ENCODE measurements around the gene CARMIL1. TPM values are rescaled to one million over a fixed set of nuclear protein-coding genes. Genes with fewer than 3 reads are reported as not detected.

Gene CARMIL1
- total RNA-seq, 1 donor from 2014 or later: 3.4 TPM

GRCh38 chr6:25351485-25351884, 72.3 kb downstream of the CARMIL1 start:
- DNase-seq: no peak
- Mint-ChIP-seq H3K4me1 (no peaks in the 10 kb centered on the region), H3K4me3 (no peak overlapping the region), H3K27me3 (no peaks in the 10 kb centered on the region), H3K27ac (no peak overlapping the region), H3K9me3 (no peaks in the 10 kb centered on the region), H3K36me3 (ENCODE audit: low read depth) (no peaks in the 10 kb centered on the region)
- POLR2A ChIA-PET: no interaction called here
- no peak for TF ChIP-seq CTCF (IDR thresholded peaks at IDR 0.05)
- ATAC-seq (ENCODE audit: low read depth): no peak
- intact Hi-C loops (cut with micrococcal nuclease): no loop called here
- CTCF ChIA-PET: no interaction called here

GRCh38 chr6:25352285-25352684, 73.1 kb downstream of the CARMIL1 start:
- ChIA-PET CTCF (interaction anchor here (1.3 kb wide), 1 partner anchor 138 kb away, joined by 4 read pairs; no protein-coding TSS in a partner anchor), POLR2A (no interaction called here)
- H3K27me3 Mint-ChIP-seq: no peaks in the 10 kb centered on the region
- intact Hi-C loops (cut with micrococcal nuclease): no loop called here
- H3K4me3 Mint-ChIP-seq: no peak overlapping the region
- H3K9me3 Mint-ChIP-seq: no peaks in the 10 kb centered on the region
- no peak overlapping the region for H3K27ac Mint-ChIP-seq
- ATAC-seq (ENCODE audit: low read depth) (no peak), DNase-seq (no peak)
- H3K4me1 Mint-ChIP-seq: no peaks in the 10 kb centered on the region
- no peaks in the 10 kb centered on the region for H3K36me3 Mint-ChIP-seq (ENCODE audit: low read depth)
- no peak for TF ChIP-seq CTCF (IDR thresholded peaks at IDR 0.05)

GRCh38 chr6:25354078-25354932, 75.1 kb downstream of the CARMIL1 start:
- TF ChIP-seq CTCF (IDR thresholded peaks at IDR 0.05): no peak
- POLR2A ChIA-PET: interaction anchor here (0.6 kb wide), 1 partner anchor 107 kb away, joined by 4 read pairs; no protein-coding TSS in a partner anchor

DNA sequence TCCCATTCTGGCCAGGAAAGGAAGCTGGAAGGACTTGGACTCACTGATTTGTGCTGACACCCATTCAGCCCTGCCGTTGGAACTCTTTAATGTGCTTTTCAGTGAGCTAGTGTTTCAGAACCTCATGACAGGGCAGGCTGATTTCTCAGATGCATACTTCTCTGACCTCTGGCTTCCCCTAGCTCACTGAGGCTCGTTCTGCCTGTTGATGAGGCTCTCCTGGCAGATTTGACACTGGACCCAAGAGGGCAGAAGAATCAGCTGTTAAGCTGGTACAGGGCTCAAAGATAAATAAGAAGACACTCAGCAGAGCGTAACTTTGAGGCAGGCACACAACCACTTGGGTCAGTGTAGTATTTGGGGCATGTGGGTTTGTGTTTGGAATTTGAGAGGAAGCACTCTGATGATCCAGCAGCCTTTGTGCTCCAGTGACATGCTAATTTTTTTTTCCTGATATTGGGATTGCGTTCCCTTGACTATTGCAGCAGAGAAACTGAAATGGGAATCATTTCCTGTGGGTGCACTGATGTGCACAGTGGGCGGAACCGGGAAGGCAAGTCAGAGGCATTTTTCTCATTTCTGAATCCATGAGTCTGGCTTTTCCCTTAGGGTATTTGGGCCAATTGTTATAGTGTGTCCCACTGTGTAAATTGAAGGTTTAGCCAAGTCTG, 80.2 kb downstream of the CARMIL1 start:
- Mint-ChIP-seq H3K4me3 (no peak overlapping the region), H3K4me1 (peaks cover 17% of the 10 kb centered on the region), H3K27ac (no peak overlapping the region), H3K36me3 (ENCODE audit: low read depth) (no peaks in the 10 kb centered on the region), H3K9me3 (no peaks in the 10 kb centered on the region), H3K27me3 (no peaks in the 10 kb centered on the region)
- no peak for ATAC-seq (ENCODE audit: low read depth)
- intact Hi-C loops (cut with micrococcal nuclease): no loop called here
- DNase-seq: no peak
- ChIA-PET CTCF (no interaction called here), POLR2A (no interaction called here)
- no peak for TF ChIP-seq CTCF (IDR thresholded peaks at IDR 0.05)

More at GRCh38 chr6:25354078-25354932, 75.1 kb downstream of the CARMIL1 start:
- intact Hi-C loops (cut with micrococcal nuclease): no loop called here
- Mint-ChIP-seq H3K36me3 (ENCODE audit: low read depth) (no peaks in the 10 kb centered on the region), H3K4me1 (peaks cover 1% of the 10 kb centered on the region), H3K4me3 (no peak overlapping the region), H3K27me3 (no peaks in the 10 kb centered on the region), H3K27ac (no peak overlapping the region), H3K9me3 (no peaks in the 10 kb centered on the region)
- no peak for DNase-seq
- no peak for ATAC-seq (ENCODE audit: low read depth)
- CTCF ChIA-PET: no interaction called here

DNA sequence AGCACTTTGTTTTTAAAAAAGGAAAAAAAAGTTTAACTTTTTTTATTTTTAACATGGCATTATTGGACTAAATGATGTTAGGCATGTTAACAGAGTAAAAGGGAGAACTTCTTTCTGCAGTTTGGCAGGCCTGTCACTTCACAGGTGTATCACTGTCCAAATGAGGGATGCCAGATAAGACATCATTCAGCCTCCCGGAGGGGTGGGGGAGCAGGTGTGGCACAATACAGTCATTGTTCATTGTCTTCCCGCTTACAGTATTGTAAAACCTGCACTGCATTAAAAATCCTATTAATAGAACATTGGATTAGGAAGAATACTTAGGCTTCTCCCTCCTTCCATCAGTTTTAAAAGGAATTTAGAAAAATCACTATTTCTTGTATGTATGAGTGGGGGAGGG, 80.7 kb downstream of the CARMIL1 start:
- H3K9me3 Mint-ChIP-seq: no peaks in the 10 kb centered on the region
- POLR2A ChIA-PET: no interaction called here
- H3K27ac Mint-ChIP-seq: no peak overlapping the region
- no peaks in the 10 kb centered on the region for H3K36me3 Mint-ChIP-seq (ENCODE audit: low read depth)
- H3K4me3 Mint-ChIP-seq: no peak overlapping the region
- DNase-seq (no peak), ATAC-seq (ENCODE audit: low read depth) (no peak)
- intact Hi-C loops (cut with micrococcal nuclease): no loop called here
- peaks cover 21% of the 10 kb centered on the region for H3K4me1 Mint-ChIP-seq
- H3K27me3 Mint-ChIP-seq: no peaks in the 10 kb centered on the region
- CTCF ChIA-PET: no interaction called here
- no peak for TF ChIP-seq CTCF (IDR thresholded peaks at IDR 0.05)
